ENCODE results near the gene CA9. TPM values are rescaled to one million over a fixed set of nuclear protein-coding genes. Genes with fewer than 3 reads are reported as not detected.

CA9 gene
- total RNA-seq, 2 donors from 2014 or later, result 1.8 to 5.9 TPM

DNA sequence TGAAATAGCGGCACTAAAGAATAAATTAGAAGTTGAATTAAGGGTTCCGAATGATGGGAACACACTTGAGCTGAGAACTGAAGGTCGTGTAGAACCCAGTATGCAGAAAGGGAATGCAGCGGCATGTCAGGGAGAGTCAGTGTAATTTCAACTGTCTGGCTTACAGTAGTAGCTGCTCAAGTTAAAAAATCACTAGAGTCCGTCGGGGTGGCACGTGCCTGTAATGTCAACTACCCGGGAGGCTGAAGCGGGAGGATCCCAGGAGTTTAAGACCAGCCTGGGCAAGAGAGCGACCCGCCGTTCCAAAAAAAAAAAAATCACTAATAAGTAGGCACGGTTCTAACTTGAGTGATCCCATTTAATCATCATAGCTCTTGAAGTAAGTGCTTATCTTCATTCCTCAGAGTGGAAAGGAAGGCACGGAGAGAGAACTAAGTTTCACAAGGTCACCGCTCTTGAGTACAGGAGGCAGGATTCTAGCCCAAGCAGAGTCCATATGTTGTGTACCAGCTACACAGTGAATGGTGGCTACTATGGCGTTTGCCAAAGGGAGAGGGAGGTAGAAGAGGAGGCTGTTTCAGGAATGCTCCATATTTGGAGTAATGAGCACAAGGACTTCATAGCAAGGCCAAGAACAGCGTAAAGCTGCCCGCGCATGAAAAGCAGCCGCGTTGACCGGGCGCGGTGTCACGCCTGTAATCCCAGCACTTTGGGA is 16.7 kb upstream of the CA9 start:
- DNase-seq, result no peak
- Histone ChIP-seq H3K4me1 (peaks cover 19% of the 10 kb centered on the region), H3K4me3 (peak overlapping the region; percentile 28), H3K9me3 (no peaks in the 10 kb centered on the region), H3K27me3 (no peaks in the 10 kb centered on the region), H3K36me3 (no peaks in the 10 kb centered on the region), H3K9ac (ENCODE audit: low read depth in 2 of 2, low read length in 2 of 2) (peak overlapping the region; percentile 61 to 86), H3K27ac (peak overlapping the region; percentile 91)
- TF ChIP-seq, protein P1, sequence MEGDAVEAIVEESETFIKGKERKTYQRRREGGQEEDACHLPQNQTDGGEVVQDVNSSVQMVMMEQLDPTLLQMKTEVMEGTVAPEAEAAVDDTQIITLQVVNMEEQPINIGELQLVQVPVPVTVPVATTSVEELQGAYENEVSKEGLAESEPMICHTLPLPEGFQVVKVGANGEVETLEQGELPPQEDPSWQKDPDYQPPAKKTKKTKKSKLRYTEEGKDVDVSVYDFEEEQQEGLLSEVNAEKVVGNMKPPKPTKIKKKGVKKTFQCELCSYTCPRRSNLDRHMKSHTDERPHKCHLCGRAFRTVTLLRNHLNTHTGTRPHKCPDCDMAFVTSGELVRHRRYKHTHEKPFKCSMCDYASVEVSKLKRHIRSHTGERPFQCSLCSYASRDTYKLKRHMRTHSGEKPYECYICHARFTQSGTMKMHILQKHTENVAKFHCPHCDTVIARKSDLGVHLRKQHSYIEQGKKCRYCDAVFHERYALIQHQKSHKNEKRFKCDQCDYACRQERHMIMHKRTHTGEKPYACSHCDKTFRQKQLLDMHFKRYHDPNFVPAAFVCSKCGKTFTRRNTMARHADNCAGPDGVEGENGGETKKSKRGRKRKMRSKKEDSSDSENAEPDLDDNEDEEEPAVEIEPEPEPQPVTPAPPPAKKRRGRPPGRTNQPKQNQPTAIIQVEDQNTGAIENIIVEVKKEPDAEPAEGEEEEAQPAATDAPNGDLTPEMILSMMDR (IDR thresholded peaks at IDR 0.05), result no peak
- intact Hi-C loops (cut with DNase I), result no loop called here

DNA sequence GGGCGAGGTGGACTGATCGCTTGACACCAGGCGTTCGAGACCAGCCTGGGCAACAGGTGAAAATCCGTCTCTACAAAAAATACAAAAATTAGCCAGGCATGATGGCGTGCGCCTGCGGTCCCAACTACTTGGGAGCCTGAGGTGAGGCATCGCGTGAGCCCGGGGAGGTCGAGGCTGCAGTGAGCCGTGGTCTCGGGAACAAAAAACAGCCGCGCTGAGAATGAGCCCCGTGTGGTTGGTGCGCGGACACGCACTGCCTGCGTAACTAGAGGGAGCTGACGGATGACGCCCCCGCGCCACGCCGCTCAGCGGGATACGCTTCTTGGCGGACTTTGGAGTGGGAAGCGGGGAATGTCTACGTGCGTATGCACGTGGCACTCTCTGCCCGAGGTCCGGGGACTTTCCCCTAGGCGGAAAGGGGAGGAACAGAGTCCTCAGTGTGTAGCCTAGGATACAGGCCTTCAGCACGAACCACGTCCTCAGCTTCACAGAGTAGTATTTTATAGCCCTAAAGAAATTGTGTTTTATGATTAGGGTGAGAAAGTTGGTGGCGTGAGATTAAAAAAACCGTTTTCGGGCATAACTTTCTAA is 16.1 kb upstream of the CA9 start, which contains the start of gene RMRP:
Gene RMRP, minus strand, starts transcription at position 474 of the 591 bp plus-strand sequence.
- TF ChIP-seq, protein P1 (IDR thresholded peaks at IDR 0.05), result peak; percentile 24
- no peaks in the 10 kb centered on the region for H3K36me3 ChIP-seq
- H3K4me3 ChIP-seq, result peak within 1 kb of the TSS; percentile 85
- peak within 1 kb of the TSS; percentile 86 to 98 for H3K9ac ChIP-seq (ENCODE audit: low read depth in 2 of 2, low read length in 2 of 2)
- peaks cover 20% of the 10 kb centered on the region for H3K4me1 ChIP-seq
- H3K9me3 ChIP-seq, result no peaks in the 10 kb centered on the region
- DNase-seq, result peak; percentile 97
- intact Hi-C loops (cut with DNase I), result no loop called here
- peak within 1 kb of the TSS; percentile 91 for H3K27ac ChIP-seq
- no peaks in the 10 kb centered on the region for H3K27me3 ChIP-seq

DNA sequence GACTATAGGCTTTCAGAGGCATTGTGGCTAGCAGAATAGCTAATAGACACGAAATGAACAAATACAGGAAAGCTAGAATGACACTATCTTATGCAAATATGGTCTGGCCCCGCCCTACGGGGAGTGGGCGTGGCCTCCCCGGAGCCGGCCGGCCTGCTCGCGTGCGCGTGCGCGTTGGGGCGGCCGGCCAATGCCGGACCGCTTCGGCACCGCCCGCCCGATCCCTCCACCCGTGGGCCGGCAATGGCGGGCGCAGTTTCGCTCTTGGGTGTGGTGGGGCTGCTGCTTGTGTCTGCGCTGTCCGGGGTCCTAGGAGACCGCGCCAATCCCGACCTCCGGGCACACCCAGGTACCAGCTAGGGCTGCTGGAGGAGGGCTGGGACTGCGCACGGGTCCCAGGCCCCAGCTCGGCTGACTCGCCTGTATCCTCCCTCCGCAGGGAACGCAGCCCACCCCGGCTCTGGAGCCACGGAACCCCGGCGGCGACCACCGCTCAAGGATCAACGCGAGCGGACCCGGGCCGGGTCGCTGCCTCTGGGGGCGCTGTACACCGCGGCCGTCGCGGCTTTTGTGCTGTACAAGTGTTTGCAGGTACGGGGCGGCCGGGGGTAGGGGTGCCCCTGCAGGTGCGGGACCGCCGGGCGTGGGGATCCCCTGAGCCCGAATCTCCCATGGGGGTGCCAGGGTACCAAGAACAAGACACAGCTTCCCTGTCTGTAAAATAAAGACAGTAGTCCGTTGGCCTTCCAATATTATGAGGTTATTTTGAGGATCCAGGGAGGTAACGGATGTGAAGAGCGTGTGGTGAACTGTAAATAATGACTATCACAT is 15.4 kb upstream of the CA9 start, which contains the start of gene CCDC107:
Gene CCDC107, plus strand, starts transcription at position 156 of the 831 bp plus-strand sequence. Its CDS starts 88 bp downstream, at position 244.
- Histone ChIP-seq H3K4me3 (peak within 1 kb of the TSS; percentile 85), H3K27ac (peak within 1 kb of the TSS; percentile 91), H3K27me3 (no peaks in the 10 kb centered on the region), H3K36me3 (no peaks in the 10 kb centered on the region), H3K9ac (ENCODE audit: low read depth in 2 of 2, low read length in 2 of 2) (peak within 1 kb of the TSS; percentile 86 to 98), H3K9me3 (no peaks in the 10 kb centered on the region), H3K4me1 (peaks cover 20% of the 10 kb centered on the region)
- TF ChIP-seq, protein P1 (IDR thresholded peaks at IDR 0.05), result peak; percentile 51
- intact Hi-C loops (cut with DNase I), result no loop called here
- DNase-seq, result peak; percentile 84

DNA sequence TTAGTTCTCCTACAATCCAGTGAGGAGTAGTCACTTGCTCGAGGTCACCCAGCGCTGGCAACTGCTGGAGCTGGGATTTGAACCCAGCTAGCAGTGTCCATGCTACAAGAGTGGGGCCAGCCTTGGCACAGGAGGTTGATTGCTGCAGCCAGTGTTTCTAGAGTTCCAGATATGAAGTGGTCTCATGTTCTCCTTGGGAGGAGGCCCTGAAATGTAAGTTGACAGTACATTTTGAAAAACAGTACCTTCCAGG is 14.8 kb upstream of the CA9 start:
- Histone ChIP-seq H3K9me3 (no peaks in the 10 kb centered on the region), H3K27me3 (no peaks in the 10 kb centered on the region), H3K27ac (peak overlapping the region; percentile 91), H3K4me3 (peak overlapping the region; percentile 85), H3K9ac (ENCODE audit: low read depth in 2 of 2, low read length in 2 of 2) (peak overlapping the region; percentile 86 to 98), H3K36me3 (no peaks in the 10 kb centered on the region), H3K4me1 (peaks cover 24% of the 10 kb centered on the region)
- intact Hi-C loops (cut with DNase I), result no loop called here
- TF ChIP-seq, protein P1 (IDR thresholded peaks at IDR 0.05), result no peak
- peak; percentile 43 for DNase-seq

DNA sequence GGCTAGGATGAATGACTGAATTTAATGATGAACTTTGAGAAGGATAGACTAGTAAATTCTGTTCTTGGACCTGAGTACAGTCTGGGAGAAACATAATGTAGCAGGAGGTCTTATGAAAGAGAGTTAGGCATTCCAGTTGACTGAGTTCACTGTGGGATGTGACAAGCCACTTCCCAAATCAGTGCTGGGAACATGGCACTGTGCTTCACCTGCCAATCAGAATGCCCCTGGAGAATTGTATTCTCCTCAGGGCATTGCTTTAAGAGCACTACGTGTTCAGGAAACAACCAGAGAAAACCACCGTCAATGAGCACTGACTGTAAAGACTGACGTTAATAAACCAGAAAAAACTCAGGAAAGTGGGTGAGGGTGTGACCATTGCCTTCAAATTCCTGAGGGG is 14.4 kb upstream of the CA9 start:
- peak overlapping the region; percentile 85 for H3K4me3 ChIP-seq
- TF ChIP-seq, protein P1 (IDR thresholded peaks at IDR 0.05), result no peak
- no peaks in the 10 kb centered on the region for H3K9me3 ChIP-seq
- H3K36me3 ChIP-seq, result no peaks in the 10 kb centered on the region
- no peaks in the 10 kb centered on the region for H3K27me3 ChIP-seq
- no peak for DNase-seq
- intact Hi-C loops (cut with DNase I), result no loop called here
- peak overlapping the region in 1 of 2 donors; percentile 86 for H3K9ac ChIP-seq (ENCODE audit: low read depth in 2 of 2, low read length in 2 of 2)
- H3K27ac ChIP-seq, result peak overlapping the region; percentile 91
- H3K4me1 ChIP-seq, result peaks cover 24% of the 10 kb centered on the region
